Upper lobe of left lung (tissue), 6 donors: Measurements from ENCODE around the gene CFAP126. TPM values are rescaled to one million over a fixed set of nuclear protein-coding genes. Genes with fewer than 3 reads are reported as not detected.
A peak's percentile ranks its signal among the peaks of the same experiment; 100 is the strongest.
"Not testable (repeated sequence)": the region's sequence is repeated elsewhere in the genome, so short reads cannot be mapped to it uniquely, and the experiment has no call there.

Experiments
- ATAC-seq, 2 donors: fragments of 200-7000 bp; cut with Tn5 transposase; one replicate each; pipeline ENCODE4 v1.9.1; 2022; ENCODE audit warnings: mild to moderate bottlenecking in 2 of 2, moderate library complexity in 2 of 2; ENCODE audit not compliant: low FRiP score in 2 of 2
- DNase-seq, 2 donors: peaks; one replicate each; pipeline ENCODE4 v3.0.0-alpha.2; 2019 to 2020
- H3K27ac ChIP-seq, 4 donors: fragments of 200-600 bp; sonication (generic); one replicate each; pipeline ENCODE4 v1.5.1; 2016 to 2019
- H3K27me3 ChIP-seq, 4 donors: fragments of 200-600 bp; sonication (generic); one replicate each; pipeline ENCODE4 v1.5.1; 2017 to 2019
- H3K36me3 ChIP-seq, 4 donors: fragments of 200-600 bp; sonication (generic); one replicate each; pipeline ENCODE4 v1.5.1; 2016 to 2019
- H3K4me1 ChIP-seq, 4 donors: fragments of 200-600 bp; sonication (generic); one replicate each; pipeline ENCODE4 v1.5.1; 2018 to 2019
- H3K4me3 ChIP-seq, 4 donors: fragments of 200-600 bp; sonication (generic); one replicate each; pipeline ENCODE4 v1.5.1; 2017 to 2019; ENCODE audit warnings: mild to moderate bottlenecking in 2 of 4, moderate library complexity in 1 of 4
- H3K9me3 ChIP-seq, 4 donors: fragments of 200-600 bp; sonication (generic); one replicate each; pipeline ENCODE4 v1.5.1; 2018 to 2019
- EP300 ChIP-seq, 4 donors: sonication (generic); formaldehyde crosslinking; IDR thresholded peaks; one replicate each; pipeline ENCODE4 v1.5.1; 2017; ENCODE audit warnings: antibody characterized with exemption in 4 of 4, control low read depth in 2 of 4
- POLR2A ChIP-seq, 4 donors: fragments of 450-650 bp; IDR thresholded peaks; one replicate each; pipeline ENCODE4 v1.5.1; 2016 to 2017; ENCODE audit warnings: antibody characterized with exemption in 4 of 4, mild to moderate bottlenecking in 2 of 4
- POLR2AphosphoS5 ChIP-seq, 2 donors: sonication (generic); formaldehyde crosslinking; IDR thresholded peaks; one replicate each; pipeline ENCODE4 v1.5.1; 2017; ENCODE audit warnings: antibody characterized with exemption in 2 of 2
- WGBS, 2 donors: methylation state at CpG; one replicate each; pipeline ENCODE4 v1.1.5; 2017 to 2018; 5-methylcytosine and 5-hydroxymethylcytosine counted together
- total RNA-seq, 6 donors: library from RNA; depleted of rRNA in 4 of 6; stranded (reverse); fragments of >200 nt in 4 of 6; gene quantifications; one replicate each; pipeline versions ENCODE4 v1.1.0 to v1.2.1, GENCODE V29; 2016 to 2021
- TF ChIP-seq, protein P1 (sequence below), 6 experiments: fragments of 450-650 bp in 4 of 6; fragments of 200-600 bp in 2 of 6; sonication (generic) in 2 of 6; IDR thresholded peaks; one replicate each; pipeline ENCODE4 v1.5.1; 2016 to 2019; ENCODE audit warnings: antibody characterized with exemption in 6 of 6
- donor health status: DM: no; HTN: no; CAD: no; lungs with moderate emphysema.
- donor health status: DM: no; HTN: yes; CAD: no; lungs with severe emphysema.

Gene CFAP126
- total RNA-seq, 6 donors from 2014 or later: 0.37 to 9.5 (median 4.0) TPM; not detected in 1

- Histone ChIP-seq H3K4me1 (peaks cover 6 to 26% (median 11%) of the 10 kb centered on the region in 4 donors), H3K4me3 (no peak overlapping the region), H3K36me3 (no peaks in the 10 kb centered on the region), H3K27me3 (no peaks in the 10 kb centered on the region), H3K9me3 (no peaks in the 10 kb centered on the region), H3K27ac (no peak overlapping the region)
- TF ChIP-seq POLR2AphosphoS5 (IDR thresholded peaks at IDR 0.05) (no peak), EP300 (IDR thresholded peaks at IDR 0.05) (no peak), POLR2A (IDR thresholded peaks at IDR 0.05) (no peak)
- TF ChIP-seq, protein P1, sequence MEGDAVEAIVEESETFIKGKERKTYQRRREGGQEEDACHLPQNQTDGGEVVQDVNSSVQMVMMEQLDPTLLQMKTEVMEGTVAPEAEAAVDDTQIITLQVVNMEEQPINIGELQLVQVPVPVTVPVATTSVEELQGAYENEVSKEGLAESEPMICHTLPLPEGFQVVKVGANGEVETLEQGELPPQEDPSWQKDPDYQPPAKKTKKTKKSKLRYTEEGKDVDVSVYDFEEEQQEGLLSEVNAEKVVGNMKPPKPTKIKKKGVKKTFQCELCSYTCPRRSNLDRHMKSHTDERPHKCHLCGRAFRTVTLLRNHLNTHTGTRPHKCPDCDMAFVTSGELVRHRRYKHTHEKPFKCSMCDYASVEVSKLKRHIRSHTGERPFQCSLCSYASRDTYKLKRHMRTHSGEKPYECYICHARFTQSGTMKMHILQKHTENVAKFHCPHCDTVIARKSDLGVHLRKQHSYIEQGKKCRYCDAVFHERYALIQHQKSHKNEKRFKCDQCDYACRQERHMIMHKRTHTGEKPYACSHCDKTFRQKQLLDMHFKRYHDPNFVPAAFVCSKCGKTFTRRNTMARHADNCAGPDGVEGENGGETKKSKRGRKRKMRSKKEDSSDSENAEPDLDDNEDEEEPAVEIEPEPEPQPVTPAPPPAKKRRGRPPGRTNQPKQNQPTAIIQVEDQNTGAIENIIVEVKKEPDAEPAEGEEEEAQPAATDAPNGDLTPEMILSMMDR (IDR thresholded peaks at IDR 0.05): no peak
- DNase-seq: no peak
- ATAC-seq: no peak
- 46 to 52% methylated on average over 11 of the region's 11 CpGs for WGBS, 2 donors
Observed at GRCh38 chr1:161404051-161404597, 36.4 kb upstream of the CFAP126 start.

GRCh38 chr1:161402446-161402845 lies 34.8 kb upstream of the CFAP126 start:
- Histone ChIP-seq H3K9me3 (no peaks in the 10 kb centered on the region), H3K36me3 (no peaks in the 10 kb centered on the region), H3K27ac (no peak overlapping the region), H3K27me3 (no peaks in the 10 kb centered on the region), H3K4me3 (no peak overlapping the region), H3K4me1 (peaks cover 12 to 14% (median 13%) of the 10 kb centered on the region in 4 donors)
- ATAC-seq (no peak), DNase-seq (no peak)
- TF ChIP-seq EP300 (IDR thresholded peaks at IDR 0.05) (no peak), POLR2A (IDR thresholded peaks at IDR 0.05) (no peak), POLR2AphosphoS5 (IDR thresholded peaks at IDR 0.05) (no peak)
- TF ChIP-seq, protein P1 (IDR thresholded peaks at IDR 0.05): no peak
- 84 to 98% methylated on average over 2 to 3 of the region's 3 CpGs for WGBS, 2 donors

- H3K4me3 ChIP-seq: peak overlapping the region; percentile 42 to 79 (median 65)
- peak overlapping the region; percentile 95 to 100 (median 100) for H3K27ac ChIP-seq
- peaks cover 12 to 14% (median 13%) of the 10 kb centered on the region in 4 donors for H3K4me1 ChIP-seq
- no peaks in the 10 kb centered on the region for H3K36me3 ChIP-seq
- TF ChIP-seq EP300 (IDR thresholded peaks at IDR 0.05) (peak in 1 of 4 donors; percentile 22), POLR2AphosphoS5 (IDR thresholded peaks at IDR 0.05) (peak; percentile 56 to 61), POLR2A (IDR thresholded peaks at IDR 0.05) (peak in 2 of 4 donors; percentile 51 to 73)
- TF ChIP-seq, protein P1 (IDR thresholded peaks at IDR 0.05): peak in 5 of 6 experiments; percentile 40 to 79 (median 56)
- DNase-seq (peak; percentile 89 to 94), ATAC-seq (peak; percentile 92 to 95)
- no peaks in the 10 kb centered on the region for H3K9me3 ChIP-seq
- 0% methylated on average over 18 to 45 of the region's 53 CpGs for WGBS, 2 donors
- H3K27me3 ChIP-seq: no peaks in the 10 kb centered on the region
Observed at GRCh38 chr1:161399257-161399998, 31.8 kb upstream of the CFAP126 start.

DNA sequence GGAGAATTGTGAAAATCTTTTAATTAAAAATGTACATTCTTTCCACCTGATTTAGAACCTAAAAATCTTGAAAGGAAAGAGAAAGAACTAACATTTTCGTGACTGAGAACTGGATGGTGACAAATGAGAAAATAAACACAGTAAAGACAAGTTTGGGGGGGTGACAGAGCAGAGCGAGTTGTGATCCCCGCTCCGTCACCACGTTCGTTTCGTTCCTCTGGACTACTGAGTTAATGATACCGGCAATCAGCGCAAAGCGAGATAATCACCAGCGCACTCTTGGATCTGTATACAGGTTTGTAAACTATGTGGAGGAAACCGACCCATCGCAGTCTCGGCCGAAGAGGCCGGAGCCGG lies 31.2 kb upstream of the CFAP126 start:
- H3K4me1 ChIP-seq: peaks cover 11 to 14% (median 12%) of the 10 kb centered on the region in 4 donors
- TF ChIP-seq EP300 (IDR thresholded peaks at IDR 0.05) (no peak), POLR2A (IDR thresholded peaks at IDR 0.05) (no peak), POLR2AphosphoS5 (IDR thresholded peaks at IDR 0.05) (no peak)
- TF ChIP-seq, protein P1 (IDR thresholded peaks at IDR 0.05): no peak
- ATAC-seq (peak; percentile 41 to 49), DNase-seq (no peak)
- peak overlapping the region; percentile 42 to 79 (median 65) for H3K4me3 ChIP-seq
- peak overlapping the region; percentile 95 to 100 (median 100) for H3K27ac ChIP-seq
- WGBS, 2 donors: 8 to 9% methylated on average over 16 to 17 of the region's 17 CpGs
- H3K27me3 ChIP-seq: no peaks in the 10 kb centered on the region
- H3K9me3 ChIP-seq: no peaks in the 10 kb centered on the region
- H3K36me3 ChIP-seq: no peaks in the 10 kb centered on the region

GRCh38 chr1:161397038-161397437 lies 29.4 kb upstream of the CFAP126 start:
- ATAC-seq: not testable (repeated sequence)

More at GRCh38 chr1:161397038-161397437, 29.4 kb upstream of the CFAP126 start:
- WGBS, 2 donors: 93 to 96% methylated on average over 8 of the region's 8 CpGs
- H3K4me1 ChIP-seq: peaks cover 11 to 14% (median 12%) of the 10 kb centered on the region in 4 donors
- H3K27ac ChIP-seq, H3K4me3 ChIP-seq, H3K9me3 ChIP-seq, H3K36me3 ChIP-seq, DNase-seq, H3K27me3 ChIP-seq: not testable (repeated sequence)
